ENCODE measurements around the gene TPH2.

- TF ChIP-seq CTCF (IDR thresholded peaks at IDR 0.05) (no peak), POLR2A (IDR thresholded peaks at IDR 0.05) (no peak)
Measured at GRCh38 chr12:71892059-71892458, 46.6 kb upstream of the TPH2 start.

Data from Peyer's patch (tissue), 4 donors.